Esophagus muscularis mucosa (tissue), 3 donors: ENCODE data around the gene ZNF492.

ENCODE experiments used
- CTCF ChIP-seq, 3 experiments: fragments of 200-600 bp in 2 of 3; fragments of 450-650 bp in 1 of 3; sonication (generic) in 2 of 3; IDR thresholded peaks; one replicate each; pipeline ENCODE4 v1.5.1; 2017 to 2019; ENCODE audit warnings: antibody characterized with exemption in 3 of 3, mild to moderate bottlenecking in 2 of 3, moderate library complexity in 1 of 3
- POLR2A ChIP-seq: fragments of 450-650 bp; IDR thresholded peaks from one replicate; pipeline ENCODE4 v1.6.1; 2017; ENCODE audit warnings: antibody characterized with exemption, moderate library complexity, mild to moderate bottlenecking, low read depth

DNA sequence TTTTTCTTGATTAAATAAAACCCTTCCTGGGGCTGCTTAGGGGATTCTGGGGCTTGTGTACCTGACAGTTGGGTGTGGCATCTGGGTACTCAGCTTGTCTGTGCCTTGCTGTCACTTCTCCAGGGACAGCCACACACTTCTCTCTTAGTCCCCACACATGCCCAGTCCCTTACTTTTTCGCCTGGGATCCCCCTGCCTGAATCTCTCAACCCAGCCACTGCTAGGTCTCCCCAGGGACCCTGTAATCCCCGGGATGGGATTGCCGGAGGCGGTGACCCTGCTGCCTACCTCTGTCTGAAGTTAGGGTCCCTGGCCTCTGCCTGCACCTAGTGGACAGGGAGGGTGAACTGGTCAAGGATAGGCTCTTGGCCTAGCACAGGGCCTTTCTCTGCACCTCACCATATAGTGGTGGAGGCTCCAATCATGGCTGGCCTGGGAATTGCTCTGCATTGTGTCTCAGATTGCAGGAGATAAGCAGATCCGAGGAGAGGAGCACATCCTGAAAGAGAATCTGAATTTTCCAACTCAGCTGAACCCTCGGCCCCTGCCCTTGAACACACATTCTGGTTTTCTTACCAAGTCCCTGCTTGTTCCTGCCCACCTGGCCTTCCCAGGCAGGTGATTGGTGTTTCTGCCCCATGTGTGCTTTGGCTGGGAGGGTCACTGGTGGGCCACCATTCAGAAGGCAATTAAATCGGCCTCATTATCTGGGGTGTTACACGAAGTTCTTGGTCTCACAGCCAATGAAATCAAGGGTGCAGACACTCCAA, 8.7 kb upstream of the ZNF492 start:
- TF ChIP-seq CTCF (IDR thresholded peaks at IDR 0.05) (no peak), POLR2A (no peak)
